ENCODE data around the gene OCSTAMP.
A peak's percentile ranks its signal among the peaks of the same experiment; 100 is the strongest.

OCSTAMP gene

GRCh38 chr20:46550461-46550860, at the start of gene OCSTAMP:
OCSTAMP (minus strand) TSS chr20:46550654; CDS start chr20:46550560, 94 bp downstream.
- no peak for DNase-seq

DNA sequence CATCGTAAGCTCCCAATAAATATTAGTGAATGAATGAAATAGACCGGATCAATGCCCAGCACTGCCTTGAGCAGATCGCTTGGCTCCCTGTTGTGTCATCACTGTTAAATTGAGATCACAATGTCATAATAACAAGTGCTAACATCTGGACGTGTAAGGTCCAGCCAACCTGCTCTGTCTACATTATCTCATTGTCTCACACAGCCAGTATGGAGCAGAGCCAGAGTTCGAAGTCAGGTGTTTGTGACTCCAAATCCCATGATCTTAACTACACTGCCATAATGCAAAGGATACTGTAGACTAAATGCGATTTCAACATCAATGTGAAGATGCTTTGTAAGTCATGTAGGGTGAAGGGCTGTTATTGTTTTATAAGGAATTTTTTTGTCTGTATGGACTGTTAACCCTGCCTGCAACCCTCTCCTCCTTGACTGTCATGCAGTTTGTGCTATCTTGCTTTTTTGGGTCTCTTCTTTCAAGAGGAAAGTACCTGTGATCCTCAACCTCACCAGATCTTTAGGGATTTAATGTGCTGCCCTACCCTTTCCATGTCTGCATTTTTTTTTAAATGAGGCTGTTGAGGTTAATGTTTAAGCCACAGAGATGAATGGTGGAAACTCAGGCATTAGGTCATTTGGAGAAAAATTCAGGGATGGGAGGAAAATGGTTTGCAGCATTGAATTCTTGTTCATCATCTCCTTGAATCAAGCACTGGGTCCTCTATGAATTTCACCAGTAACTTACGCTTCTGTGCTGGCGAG, 49.0 kb upstream of the OCSTAMP start:
- DNase-seq, result no peak

GRCh38 chr20:46595933-46596332, 45.5 kb upstream of the OCSTAMP start:
- DNase-seq, result no peak

DNA sequence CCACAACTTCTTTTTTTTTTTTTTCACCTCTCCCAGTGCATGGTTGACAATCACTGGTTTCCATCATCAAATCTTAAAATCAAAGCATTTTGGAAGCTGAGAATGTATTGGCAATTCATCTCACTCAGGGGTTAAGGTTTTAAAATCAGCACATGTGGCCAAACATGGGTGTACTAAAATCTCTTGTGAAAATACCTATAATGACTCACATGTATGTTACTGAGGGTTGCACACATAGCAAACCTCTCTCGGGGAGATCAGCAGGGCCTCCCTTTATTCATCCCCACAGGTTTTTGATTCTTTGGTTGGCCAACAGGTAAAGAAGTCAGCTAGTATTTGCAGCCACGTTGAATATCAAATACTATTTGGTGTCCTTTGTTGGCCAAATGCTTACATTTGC, 44.3 kb upstream of the OCSTAMP start:
- DNase-seq, result no peak

- DNase-seq, result no peak
Measured at GRCh38 chr20:46592580-46593362, 42.3 kb upstream of the OCSTAMP start.

DNA sequence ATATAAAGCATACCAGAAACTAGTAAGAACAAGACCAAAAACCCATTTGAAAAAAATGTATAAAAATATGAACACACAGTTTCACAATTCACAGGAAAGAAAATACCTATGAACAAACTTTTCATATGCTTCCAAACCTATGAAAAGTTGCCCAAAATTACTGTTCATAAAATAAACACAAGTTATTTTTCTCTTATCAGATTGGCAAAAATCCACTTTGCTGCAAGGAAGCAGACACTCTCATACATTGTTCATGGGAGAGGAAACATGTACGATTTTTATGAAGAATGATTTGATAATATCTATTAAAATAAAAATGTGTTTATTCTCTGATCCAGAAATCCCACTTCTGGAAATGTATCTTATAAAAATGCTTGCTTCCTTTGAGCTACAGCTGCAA, 40.0 kb upstream of the OCSTAMP start:
- DNase-seq, result no peak

DNA sequence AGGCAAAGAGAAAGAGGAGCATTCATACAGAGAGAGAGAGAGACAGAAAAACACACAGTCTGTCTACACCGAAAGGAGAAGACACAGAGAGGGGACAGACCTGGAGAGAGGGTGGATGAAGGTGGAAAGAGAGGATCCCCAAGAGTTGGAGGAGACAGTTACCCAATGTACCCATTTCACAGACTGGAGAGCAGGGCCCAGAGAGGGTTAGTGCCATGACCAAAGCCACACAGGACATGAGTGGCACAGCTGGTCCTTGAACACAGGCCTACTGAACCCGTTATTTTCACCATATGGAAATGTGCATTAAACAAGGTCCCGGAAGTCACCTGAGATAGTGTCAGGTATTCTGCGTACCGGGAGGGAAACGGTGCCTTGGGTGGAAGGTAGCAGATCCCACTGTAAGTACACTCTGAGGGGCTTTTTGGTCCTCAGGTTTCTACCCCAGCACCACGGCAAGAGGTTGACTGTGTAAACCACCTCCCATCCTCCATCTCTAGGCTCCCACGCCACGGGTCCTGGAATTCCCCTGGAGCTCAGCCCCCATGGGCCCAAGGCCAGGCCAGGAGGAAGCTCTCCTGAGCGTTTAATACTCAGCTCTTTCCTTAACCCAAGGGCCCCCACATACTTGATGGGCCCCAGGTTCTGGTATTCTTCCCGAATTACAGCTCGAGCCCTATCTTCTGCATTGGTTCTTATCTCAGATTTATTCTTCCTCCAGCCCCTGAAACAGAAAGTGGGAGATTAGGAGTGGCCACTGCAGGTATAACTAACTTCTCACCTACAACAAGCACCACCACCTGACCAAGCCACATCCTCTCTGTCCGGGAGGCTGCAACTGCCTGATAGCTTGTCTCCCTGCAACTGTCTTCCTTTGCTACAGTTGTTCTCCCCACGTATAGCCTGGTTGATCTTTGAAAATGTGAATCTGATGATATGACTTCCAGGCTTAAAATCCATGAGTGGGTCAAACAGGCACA, 38.4 kb upstream of the OCSTAMP start:
- no peak for DNase-seq

DNA sequence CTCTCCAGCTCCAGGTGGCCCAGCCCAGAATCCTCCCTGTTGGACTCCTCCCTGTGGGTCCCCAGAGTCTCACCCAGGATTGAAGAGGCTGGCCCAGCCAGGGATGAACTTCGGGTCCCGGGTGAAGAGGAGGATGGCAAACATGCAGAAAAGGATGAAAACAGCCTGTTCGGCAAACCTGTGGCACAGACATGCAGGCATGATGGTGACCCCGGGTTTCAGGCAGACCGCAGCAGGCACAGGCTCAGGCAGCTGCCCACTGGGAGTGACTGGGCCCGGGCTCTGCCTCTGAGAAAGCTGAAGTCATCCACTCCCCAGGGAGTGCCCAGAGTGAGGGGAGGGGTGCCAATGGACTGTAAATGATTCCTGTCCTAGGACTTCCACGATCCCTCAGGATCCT, 37.5 kb upstream of the OCSTAMP start:
- no peak for DNase-seq

- DNase-seq, result no peak
Measured at GRCh38 chr20:46586724-46587123, 36.3 kb upstream of the OCSTAMP start.

GRCh38 chr20:46584508-46584907, 34.1 kb upstream of the OCSTAMP start:
- no peak for DNase-seq

DNA sequence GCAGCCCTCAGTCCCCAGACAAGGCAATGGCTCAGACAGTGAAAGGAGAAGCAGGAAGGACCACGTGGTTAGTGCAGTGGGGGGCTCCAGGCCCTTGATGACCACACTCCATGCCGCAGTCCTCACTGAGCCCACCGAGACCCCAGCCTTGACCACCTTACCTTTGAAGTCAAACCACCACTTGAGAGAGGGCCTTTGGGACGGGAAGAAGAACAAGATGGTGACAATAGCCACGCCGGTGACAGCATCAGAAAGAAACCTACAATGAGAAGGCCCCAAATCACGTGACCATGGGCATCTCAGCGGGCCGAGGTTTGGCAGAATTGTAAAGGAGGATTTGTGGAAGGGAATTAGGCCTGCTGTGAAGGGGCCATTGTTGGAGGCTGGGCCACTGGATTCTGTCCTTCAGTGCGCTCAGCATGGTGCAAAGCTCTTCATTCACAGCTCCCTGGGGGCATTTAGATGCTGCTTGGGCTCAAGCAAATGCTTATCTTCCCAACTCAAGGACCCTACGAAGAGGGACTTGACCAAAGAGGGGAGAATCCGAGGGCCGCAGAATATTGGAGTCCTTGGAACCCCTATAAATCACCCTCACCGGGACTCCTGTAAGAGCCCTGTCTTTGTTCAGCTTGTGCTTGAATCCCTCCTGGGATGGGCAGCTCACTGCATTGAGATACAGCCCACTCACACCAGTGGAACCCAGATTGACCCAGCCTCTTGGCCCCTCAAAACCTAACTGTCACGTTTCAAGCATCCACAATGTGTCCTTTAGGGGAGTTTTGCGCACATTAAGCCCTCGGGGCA, 33.2 kb upstream of the OCSTAMP start:
- peak in 29 of 56 donors; percentile 6 to 70 (median 33) for DNase-seq

- no peak for DNase-seq
Measured at GRCh38 chr20:46582648-46583047, 32.2 kb upstream of the OCSTAMP start.

DNA sequence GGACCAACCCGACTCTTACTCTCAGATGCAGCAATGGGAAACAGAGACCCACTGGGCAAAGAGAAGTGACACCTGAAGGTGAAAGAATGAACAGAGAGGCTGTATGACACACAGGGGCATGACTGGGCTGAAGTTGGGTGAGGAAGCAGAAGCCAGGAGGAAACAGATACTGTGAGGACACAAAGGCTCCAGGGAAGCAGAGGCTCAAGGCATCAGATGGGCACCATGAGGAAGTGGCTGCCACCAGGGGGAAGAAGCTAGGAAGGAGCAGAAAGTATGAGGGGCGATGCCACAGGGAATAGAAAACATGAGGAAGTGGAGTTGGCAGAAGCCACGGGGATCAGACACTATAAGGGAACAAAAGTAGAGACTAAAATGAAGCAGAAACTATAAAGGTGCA, 30.9 kb upstream of the OCSTAMP start:
- no peak for DNase-seq

GRCh38 chr20:46580613-46581205, 30.3 kb upstream of the OCSTAMP start:
- no peak for DNase-seq

GRCh38 chr20:46578745-46579144, 28.3 kb upstream of the OCSTAMP start:
- no peak for DNase-seq

DNA sequence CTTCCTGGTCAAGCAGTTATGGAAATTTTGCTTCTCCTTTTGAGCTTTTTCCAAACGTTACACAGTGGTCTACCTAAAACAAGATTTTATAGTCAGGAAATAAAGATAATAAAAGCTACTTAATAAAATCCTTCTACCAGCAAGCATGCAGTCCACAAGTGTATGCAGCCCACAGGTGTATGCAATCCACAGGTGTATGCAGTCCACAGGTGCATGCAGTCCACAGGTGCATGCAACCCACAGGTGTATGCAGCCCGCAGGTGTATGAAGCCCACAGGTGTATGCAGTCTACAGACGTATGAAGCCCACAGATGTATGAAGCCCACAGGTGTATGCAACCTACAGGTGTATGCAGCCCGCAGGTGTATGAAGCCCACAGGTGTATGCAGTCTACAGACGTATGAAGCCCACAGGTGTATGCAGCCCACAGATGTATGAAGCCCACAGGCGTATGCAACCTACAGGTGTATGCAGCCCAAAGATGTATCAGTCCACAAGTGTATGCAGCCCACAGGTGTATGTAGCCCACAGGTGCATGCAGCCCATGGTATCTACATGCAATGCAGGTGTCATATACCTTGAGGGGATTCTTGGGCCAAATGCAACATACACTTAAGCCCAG, 26.4 kb upstream of the OCSTAMP start:
- DNase-seq, result no peak

- DNase-seq, result no peak
Measured at GRCh38 chr20:46575937-46576461, 25.5 kb upstream of the OCSTAMP start.

GRCh38 chr20:46575394-46575793, 24.9 kb upstream of the OCSTAMP start:
- DNase-seq, result no peak

DNA sequence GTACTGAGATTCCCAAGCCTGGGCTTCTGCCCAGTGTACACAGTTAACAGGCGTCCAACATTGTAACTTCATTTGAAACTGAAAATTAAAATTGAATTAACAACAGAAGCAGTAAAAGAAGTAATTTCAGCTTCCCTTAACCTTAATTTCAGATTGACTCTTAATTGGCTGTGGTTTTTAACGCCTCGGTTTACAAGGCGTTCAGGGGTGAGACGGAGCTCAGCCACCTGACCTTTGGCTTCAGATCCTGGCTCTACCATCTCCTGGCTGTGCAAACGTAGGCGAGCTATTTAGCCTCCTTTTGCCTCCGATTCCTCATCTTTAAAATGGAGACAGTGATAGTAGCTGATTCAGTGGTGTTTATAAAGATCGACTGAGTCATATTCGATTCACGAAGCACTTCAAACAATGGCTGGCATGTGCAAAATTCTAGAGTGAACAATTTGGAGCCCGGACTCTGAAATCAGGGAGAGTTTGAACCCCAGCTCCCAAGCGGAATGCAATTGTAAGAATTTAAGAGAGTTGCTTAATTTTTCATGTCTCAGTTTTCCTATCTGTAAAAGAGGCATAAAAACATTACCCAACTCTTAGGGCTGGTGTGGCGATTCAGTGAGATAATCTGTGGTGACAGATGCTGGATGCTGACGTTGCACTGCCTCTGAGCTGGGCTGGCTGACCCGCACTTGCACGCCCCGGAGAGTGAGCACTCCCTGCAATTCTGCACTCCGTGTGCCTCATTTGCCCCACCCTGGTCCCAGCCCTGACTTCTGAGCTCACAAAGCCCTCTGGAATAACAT, 23.5 kb upstream of the OCSTAMP start:
- DNase-seq, result peak in 4 of 56 donors; percentile 11 to 23 (median 16)
